Skin of body (tissue), 2 donors: ENCODE data around the gene TTC3. TPM values are rescaled to one million over a fixed set of nuclear protein-coding genes. Genes with fewer than 3 reads are reported as not detected.

ENCODE experiments used
- DNase-seq: peaks from one replicate; lab custom pipeline; 2025; lab: John Stamatoyannopoulos, UW
- total RNA-seq: library from RNA; depleted of rRNA; stranded (reverse); fragments of >200 nt; gene quantifications from one replicate; pipeline ENCODE4 v1.2.3, GENCODE V29; 2014

Gene TTC3
- total RNA-seq, 1 donor from 2014 or later, result 337 TPM

DNA sequence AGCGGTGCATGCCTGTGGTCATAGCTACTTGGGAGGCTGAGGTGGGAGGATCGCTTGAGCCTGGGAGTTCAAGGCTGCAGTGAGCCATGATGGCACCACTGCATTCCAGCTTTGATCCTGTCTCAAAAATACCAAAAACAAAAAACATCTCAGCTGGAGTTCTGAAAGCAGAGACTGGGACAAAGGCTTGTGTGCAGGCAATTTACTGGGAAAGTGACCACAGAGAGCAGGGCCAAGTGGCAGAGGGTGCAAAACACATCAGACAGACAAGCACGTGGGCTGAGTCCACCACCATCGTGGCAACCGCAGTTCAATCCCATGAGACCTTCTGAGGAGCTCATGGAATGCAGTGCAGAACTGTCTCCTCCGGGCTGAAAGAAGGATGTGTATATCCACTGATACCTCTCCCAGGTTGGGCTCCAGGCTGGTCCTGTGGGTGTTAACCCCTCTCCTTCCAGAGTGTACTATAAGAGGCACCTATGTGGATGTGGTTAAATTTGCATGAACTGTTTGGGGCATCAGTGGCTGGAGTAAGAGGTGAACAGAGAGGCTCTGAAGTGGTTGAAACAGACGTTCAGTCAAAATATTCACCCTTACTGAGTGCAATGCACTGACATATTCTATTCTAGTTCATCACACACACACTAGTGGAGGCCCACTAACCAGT lies 11.0 kb upstream of the TTC3 start:
- no peak for DNase-seq

DNA sequence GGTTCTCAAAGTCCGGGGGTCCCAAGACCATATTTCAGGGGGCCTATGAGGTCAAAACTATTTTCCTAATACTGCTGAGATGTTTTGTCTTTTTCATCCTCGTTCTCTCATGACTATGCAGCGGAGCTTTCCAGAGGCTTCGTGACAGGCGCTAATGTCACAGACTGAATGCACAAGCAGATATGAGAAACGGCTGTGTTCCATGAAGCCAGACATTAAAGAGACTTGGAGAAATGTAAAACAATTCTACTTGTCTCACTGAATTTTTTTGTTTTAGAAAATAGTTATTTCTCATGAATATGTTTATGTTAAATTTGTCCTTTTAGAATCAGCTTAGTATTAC lies 10.5 kb upstream of the TTC3 start:
- DNase-seq, result no peak

- DNase-seq, result no peak
Measured at GRCh38 chr21:37063433-37063832, 9.6 kb upstream of the TTC3 start.

DNA sequence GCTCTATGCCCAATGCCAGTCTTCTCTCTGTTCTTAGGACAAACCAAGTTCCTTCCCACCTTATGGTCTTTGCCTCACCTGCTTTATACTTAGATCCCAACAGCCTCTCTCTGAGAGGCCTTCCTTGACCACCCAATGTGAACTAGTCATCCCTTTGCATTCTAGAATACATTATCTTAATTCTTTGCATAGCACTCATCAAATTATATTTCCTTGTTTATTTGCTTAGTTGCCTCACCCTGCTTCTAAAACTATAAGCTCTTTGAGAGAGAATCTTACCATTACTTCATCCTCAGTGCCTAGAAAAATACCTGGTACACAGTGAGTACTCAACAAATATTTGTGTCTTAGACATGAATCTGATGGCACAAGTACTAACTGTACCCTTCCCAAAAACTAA lies 8.2 kb upstream of the TTC3 start:
- DNase-seq, result no peak

- DNase-seq, result no peak
Measured at GRCh38 chr21:37065561-37066177, 7.4 kb upstream of the TTC3 start.

GRCh38 chr21:37071561-37072273 lies 1.3 kb upstream of the TTC3 start:
- DNase-seq, result no peak

DNA sequence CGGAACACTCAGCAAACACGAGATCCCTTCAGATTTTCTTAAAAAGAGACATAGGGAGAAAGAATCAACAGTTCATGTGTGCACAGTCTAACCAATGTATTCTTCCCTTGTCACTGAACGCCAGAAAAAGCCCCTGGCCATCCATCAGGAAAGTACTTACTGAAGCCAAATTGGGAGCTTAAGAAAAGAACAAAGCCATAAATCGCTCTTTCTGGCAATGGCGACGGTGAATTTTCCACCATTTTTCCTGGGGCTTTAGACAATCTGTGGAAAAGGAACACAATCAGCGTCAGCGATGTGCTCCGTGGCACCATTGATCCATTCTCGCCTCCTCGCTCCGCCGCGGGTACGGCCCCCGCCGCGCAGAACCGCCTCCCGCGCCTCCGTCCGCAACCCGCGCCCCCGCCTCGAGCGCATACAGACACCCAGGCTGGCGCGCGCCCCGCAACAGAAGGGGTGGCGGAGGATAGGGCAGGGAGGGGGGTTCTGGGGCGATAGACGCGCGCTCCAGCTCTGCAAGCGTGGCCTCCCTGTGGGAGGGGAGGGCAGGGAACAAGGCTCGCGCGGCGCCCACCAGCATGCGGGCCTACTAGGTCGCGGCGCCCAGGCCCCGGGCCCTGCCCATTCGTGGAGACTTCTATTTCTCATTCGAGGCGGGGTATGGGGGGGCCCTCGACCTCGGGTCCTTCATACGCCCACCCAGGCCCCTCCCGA lies 623 bp upstream of the TTC3 start:
- DNase-seq, result peak; percentile 93

DNA sequence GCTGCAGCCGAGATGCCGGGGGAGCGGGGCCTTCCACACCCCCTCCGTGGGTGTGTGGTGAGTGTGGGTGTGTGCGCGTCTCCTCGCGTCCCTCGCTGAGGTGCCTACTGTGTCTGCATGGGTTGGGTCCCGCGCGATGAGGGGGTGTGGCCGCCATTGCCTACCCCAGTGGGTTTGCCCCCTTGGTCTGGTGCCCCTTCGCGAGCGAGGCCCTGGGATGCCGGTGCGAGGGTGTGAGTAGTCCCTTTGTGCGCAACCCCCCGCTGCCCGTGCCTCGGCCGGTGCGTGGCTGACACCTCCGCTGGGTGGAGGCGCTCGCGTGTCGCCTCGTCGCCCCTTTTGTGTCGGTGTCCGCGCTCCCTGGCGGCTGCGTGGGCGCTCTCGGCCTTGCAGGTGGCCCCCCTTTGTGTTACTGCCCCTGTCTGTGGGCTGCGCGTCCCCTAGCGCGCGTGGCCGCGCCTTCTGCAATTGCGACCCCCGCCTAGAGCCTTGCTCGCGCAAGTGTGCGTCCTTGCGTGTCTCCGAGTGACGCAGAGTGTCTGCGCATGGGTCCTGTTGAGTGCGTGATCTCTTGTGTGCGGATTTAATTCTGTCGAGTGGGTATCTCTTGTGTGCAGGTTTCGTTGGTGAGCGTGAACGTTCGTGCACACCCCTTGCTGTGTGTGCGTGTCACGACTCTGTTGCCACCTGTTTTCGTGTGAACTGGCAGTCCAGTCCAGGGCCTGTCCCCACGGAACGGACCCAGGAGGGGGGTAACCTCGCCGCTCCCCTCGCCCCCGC lies 553 bp downstream of the TTC3 start:
- peak; percentile 65 for DNase-seq

DNA sequence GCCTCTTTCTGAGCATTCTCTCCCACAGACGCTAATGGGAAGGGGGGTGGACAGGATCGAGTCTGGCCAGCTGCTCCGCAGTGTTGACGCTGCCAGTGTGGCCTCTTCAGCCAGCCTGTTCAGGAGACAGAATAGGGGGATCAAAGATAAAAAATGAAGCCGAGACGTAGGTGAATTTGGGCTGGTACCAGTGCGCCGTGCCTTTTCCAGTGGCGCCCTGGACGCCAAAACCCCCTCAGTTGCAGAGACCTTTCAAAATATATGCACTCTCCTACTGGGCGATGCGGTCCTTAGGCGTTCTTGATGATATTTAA lies 1.1 kb downstream of the TTC3 start:
- no peak for DNase-seq

DNA sequence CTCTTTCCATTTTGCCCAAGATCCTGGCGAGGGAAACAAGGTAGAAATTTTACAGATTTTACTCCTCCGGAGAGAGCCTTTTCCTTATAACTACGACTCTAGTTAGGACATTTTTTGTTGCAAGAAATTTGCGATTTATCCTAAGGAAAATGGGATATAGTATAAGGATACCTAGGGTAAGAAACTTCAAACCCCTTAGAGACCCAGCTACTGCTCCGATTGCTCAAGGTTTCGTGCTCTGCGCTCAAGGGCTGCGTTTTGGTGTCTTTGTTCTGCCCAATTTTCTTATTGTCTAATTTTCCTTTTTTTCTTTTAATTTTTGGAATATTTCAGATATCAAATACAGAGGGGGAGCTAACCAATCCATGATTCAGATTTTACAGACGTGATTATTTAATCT lies 1.5 kb downstream of the TTC3 start:
- no peak for DNase-seq

DNA sequence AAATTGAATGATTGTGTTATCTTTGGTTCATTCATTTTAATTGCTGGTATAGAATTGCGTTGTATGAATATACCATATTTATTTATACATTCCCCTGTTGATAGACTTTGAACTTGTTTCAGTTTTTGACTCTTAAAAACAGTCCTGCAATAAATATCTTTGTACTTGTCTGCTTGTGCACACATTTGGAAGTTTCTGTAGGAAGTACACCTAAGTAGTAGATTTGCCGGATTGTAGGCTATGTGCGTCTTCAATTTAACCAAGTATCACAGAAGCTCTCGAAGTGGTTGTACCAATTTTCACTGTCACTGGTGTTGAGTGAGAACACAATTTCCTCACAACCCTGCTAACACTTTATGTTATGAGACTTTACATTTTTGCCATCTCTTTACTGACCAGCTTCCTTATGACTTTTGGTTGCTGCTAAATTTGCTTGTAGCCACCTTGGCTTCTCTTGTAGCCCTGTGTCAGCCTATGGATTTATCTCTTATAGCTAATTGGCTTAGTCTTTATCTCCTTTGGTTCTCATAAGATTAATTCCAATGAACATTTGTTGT lies 2.2 kb downstream of the TTC3 start:
- no peak for DNase-seq

- no peak for DNase-seq
Measured at GRCh38 chr21:37076087-37076850, 3.2 kb downstream of the TTC3 start.

DNA sequence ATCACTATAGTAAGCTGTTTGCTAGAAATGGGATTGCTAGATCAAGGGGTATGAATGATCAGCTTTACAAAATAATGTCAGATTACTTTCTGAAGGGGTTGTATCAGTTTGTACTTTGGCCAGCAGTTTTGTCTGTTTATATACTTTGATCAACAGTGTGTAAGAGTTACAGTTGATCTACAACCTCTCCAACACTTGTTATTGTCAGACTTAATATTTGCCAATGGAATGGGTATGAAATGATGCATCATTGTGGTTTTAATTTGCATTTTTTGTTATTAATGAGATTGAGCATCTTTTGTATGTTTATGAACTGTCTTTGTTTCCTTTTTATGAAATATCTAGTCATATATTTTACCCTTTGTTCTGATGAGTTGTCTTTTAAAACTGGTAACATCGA lies 4.3 kb downstream of the TTC3 start:
- DNase-seq, result no peak

GRCh38 chr21:37079211-37079824 lies 6.3 kb downstream of the TTC3 start:
- DNase-seq, result no peak

DNA sequence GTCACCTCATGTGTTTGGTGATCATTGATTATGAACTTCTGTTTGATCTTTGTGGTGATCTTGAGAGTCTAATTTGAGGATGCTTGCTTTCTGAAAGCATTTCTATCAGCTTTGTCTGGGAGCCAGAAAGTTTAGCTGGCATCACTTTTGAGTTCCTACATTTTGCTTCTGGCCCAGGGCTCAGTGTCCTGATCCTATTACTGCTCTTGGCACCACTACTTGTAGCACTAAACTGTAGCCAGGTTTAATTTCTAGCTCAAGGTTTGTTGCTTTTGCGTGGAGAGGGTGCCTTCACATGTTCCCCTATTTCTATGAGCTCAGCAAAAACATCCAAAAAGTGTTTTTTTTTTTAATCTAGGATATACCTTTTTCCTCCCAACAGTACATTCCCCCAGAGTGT lies 9.3 kb downstream of the TTC3 start:
- DNase-seq, result no peak

DNA sequence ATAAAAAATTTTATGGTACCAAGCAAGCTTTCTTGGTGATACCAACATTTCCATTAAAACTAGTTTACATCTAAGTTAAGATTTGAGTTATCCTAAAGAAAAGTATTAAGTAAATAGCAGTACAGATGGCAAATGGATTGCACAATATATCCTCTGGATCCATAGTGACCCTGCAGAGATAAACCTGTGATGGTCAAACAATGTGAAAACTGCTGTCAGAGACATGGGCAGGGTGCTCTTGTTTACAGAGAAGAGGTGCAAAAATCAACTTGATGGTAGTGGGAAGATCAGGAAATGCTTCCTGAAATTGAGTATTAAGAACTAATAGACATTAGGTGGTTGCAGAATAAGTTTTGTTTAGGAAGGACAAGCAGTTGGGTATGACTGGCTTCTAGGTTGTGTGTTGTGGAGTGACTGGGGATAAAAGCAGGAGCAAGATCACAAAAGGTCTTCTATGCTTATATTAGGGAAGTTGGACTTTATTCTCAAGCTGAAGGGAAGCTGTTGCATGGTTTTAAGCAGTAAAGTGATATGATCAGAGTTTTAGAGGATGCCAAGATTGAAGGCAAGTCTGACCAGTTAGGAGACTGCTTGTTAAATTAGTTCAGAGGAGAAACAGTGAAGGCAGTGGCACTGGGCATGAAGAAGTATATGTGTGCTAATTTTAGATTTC lies 9.9 kb downstream of the TTC3 start:
- DNase-seq, result no peak

DNA sequence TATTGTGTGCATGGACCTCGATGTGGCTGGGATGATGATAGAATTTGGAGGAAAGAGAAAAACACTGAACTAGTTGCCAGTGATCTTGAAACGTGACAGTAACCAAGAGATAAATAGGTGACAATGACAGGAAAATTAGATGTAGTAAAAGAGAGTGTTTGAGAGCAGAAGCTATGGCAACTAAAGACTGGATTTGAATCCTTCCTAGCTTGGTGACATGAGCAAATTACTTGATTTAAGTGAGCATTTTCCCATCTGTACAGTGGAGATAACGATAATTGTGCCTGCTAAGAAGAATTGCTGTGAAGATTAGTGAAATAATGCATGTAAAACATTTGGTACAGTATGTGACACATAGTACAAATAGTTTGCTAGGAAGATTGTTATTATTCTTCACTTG lies 12.7 kb downstream of the TTC3 start:
- no peak for DNase-seq

GRCh38 chr21:37087188-37087587 lies 14.1 kb downstream of the TTC3 start:
- DNase-seq, result peak; percentile 24

GRCh38 chr21:37088186-37088735 lies 15.2 kb downstream of the TTC3 start:
- DNase-seq, result no peak
